GM18867 (cell line): Measurements from ENCODE around the gene ERAP2.

Source experiments
- ATAC-seq: cut with Tn5 transposase; IDR thresholded peaks from one replicate; pipeline ENCODE4 v1.9.1; 2021; ENCODE audit warnings: mild to moderate bottlenecking, moderate library complexity; ENCODE audit not compliant: unreplicated experiment

The ERAP2 gene

DNA sequence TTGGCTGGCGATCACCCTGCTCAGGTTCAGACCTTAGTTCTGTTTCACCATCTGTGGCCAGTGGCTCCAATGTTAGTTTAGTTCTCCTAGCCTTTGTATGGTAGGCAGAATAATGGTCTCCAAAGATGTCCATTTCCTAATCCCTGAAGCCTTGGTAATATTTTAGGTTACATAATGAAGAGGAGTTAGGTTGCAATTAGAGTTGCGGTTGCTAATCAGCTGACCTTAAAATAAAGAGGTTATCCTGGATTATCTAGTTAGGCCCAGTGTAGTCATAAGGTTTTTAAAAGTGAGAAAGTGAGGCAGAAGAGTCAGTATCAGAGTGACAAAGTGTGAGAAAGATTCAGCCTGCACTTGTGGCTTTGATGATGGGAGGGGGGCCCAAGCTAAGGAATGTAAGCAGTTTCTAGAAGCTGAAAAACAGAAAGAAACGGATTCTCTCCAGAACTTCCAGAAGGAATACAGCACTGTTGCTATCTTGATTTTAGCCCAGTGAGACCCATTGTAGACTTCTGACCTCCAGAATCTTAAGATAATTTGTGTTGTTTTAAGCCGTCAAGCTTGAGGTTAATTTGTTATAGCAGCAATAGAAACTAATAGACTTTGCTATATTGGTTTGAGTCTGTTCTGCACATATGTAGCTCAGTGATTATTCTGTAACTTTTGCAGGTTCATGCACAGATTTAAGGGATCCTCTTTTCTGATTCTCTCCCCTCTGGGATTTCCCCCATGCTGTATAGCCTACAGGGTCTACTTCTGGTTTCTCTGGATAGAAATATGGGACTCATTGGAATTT, 81.2 kb downstream of the ERAP2 start:
- peak; percentile 60 for ATAC-seq

DNA sequence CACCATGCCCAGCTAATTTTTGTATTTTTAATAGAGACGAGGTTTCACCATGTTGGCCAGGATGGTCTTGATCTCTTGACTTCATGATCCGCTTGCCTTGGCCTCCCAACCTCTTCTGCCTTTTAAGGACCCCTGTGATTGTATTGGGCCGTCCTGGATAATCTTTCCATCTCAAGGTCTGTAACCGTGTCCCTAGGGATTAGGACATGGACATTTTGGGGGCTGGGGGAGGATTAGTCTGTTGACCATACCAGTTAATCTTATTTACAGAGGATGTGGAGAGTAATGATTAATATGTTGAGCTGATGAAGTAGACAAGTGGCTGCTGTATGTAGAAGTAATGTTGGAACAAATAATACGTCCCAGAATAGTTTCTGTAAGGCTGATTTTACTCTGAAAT, 82.7 kb downstream of the ERAP2 start:
- no peak for ATAC-seq

DNA sequence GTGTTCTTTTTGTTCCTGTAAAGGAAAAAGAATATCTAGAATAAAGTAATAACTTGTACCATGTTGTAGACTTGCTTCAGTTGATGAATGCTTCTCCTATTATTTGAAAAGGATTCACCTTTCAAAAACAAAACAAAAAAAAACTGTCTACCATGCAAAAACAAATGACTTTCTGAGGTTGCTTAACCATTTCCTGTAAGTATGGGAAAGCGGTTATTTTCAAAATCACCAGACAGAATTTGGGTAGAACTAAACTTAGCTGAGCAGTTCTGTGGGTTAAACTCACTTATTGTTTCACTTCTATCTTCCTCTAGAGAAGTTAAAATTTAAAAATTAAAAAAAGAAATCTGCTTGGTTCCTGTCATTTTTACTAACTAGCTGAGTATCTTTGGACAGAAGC, 84.8 kb downstream of the ERAP2 start:
- peak; percentile 60 for ATAC-seq

DNA sequence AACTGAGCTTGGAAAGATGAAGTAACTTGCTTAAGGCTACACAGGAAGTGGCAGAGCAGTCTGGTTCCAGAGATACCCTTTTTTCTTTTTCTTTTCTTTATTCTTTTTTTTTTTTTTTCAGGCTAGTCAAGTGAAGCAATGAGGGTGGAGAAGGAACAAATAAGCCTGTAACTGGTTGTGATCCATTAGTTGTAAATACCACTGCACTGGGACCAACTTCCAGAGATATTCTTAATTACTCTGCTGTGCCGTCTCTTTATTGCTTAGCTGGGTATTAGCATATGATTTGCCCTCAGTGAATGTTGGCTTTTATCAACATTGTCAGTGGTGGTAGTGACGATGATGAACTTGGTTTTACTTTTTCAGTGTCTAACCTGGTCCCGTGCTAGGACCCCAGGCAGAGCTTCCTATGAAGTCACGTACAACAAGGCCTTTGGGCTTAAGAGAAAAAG, 86.3 kb downstream of the ERAP2 start:
- no peak for ATAC-seq

DNA sequence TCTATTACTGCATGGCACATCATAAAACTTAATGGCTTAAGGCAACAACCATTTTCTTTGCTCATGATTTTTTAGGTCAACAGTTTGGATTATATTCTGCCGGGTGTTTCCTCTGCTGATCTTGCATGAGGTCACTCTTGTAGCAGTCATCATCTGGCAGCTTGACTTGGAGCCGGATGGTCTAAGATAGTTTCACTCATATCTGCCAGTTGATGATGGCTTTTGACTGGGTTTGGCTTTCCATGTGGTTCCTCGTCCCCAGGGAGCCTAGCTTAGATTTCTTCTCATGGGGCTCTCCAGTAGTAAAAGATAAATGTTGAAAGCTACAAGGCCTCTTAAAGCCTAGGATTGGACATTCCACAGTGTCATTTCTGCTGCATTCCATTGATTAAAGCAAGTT, 87.0 kb downstream of the ERAP2 start:
- peak; percentile 35 for ATAC-seq

DNA sequence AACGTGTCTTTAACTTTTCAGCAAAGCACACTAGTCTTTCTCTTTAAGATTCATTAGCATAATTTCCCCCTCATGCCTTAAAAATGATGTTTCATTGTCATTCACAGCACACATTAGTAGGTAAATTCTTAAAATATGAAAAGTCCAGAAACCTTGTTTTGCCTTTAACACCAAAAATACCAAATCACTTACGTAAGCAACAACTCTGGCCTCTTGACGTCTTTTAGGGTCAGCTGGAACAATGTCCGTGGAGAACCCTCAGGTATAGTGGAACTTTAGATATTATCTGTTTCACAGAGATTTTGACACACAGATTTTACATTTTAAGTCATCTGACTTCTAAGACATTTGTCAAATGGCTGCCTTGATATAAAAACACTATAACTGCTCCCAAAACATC, 90.5 kb downstream of the ERAP2 start:
- ATAC-seq: no peak

DNA sequence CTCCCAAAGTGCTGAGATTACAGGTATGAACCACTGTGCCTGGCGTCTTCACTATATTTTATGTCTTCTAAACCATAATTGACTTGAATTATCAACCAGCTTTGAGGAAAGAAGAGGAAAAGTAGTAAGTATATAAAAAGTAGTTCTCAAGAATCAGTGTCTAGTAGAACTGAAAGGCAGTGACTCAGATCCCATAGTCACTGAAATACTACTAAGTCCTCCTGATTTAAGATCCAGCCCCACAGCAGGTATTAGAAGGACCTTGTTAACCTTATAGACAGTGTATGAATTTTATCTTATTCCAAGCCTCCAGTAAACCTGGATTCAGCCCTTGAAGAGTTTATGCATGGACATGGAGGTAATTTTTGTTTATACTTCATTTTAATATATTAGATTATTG, 91.1 kb downstream of the ERAP2 start:
- no peak for ATAC-seq

DNA sequence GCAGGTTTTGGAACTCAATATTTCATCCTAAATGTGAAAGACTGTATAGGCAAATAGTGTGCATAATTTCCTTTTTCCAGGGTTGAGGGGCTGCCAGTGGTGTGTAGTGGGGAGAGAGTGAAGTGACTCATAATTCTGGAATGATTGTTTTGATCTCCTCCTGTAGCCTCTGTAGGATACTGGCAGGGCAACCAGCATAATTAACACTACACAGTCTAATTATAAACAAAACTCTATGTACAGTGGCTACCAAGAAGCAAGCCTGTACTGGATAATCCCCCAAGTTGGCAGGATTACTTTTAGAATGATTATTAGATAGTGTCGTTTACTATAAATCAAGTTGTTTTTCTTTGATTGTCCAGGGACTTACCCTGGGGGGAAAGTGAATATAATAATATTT, 91.8 kb downstream of the ERAP2 start:
- ATAC-seq: no peak

DNA sequence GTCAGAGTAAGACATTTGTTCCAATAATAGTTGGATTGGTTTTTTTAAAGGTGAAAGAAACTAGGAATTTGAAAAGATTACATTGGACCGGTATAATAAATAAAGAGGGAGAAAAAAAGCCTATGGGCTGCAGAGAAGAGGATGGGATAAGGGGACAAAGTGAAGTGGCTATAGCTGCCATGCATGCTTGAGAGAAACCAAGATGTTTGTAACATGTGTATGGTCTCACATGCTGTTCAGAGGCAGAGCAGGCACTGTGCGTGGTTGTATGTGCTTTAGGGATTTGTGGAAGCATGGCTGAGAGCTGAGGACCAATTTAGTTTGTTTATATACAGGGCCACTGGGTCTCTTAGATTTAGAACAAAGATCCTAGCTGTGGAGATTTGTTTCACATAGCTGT, 92.3 kb downstream of the ERAP2 start:
- no peak for ATAC-seq
